KMS-11 (cell line): Measurements from ENCODE around the gene HBE1.

ENCODE experiments used
- H2AFZ ChIP-seq: fragments of 200-600 bp; sonication (generic); 2 replicates; pipeline ENCODE4 v1.6.1; 2016; ENCODE audit warnings: antibody characterized with exemption, mixed run types, low read depth
- H3K27ac ChIP-seq: fragments of 200-600 bp; sonication (generic); 2 replicates; pipeline ENCODE4 v1.6.1; 2016; ENCODE audit warnings: mild to moderate bottlenecking, mixed run types
- H3K27me3 ChIP-seq: fragments of 200-600 bp; sonication (generic); 2 replicates; pipeline ENCODE4 v1.6.1; 2017; ENCODE audit warnings: mild to moderate bottlenecking, low read depth, mixed run types, moderate library complexity; ENCODE audit not compliant: insufficient read depth
- H3K36me3 ChIP-seq: fragments of 200-600 bp; sonication (generic); 2 replicates; pipeline ENCODE4 v1.6.1; 2017; ENCODE audit warnings: mild to moderate bottlenecking, mixed run types; ENCODE audit not compliant: insufficient read depth
- H3K4me1 ChIP-seq: fragments of 200-600 bp; sonication (generic); 2 replicates; pipeline ENCODE4 v1.6.1; 2016; ENCODE audit warnings: mild to moderate bottlenecking, low read depth, mixed run types; ENCODE audit not compliant: poor library complexity, severe bottlenecking
- H3K4me2 ChIP-seq: fragments of 200-600 bp; sonication (generic); 2 replicates; pipeline ENCODE4 v1.7.0; 2016; ENCODE audit warnings: mild to moderate bottlenecking, mixed run types
- H3K4me3 ChIP-seq: fragments of 200-600 bp; sonication (generic); IDR thresholded peaks from 2 replicates; pipeline ENCODE4 v1.6.1; 2017; ENCODE audit warnings: low read depth, low read length, mixed read lengths; ENCODE audit not compliant: insufficient read depth
- H3K79me2 ChIP-seq: fragments of 200-600 bp; sonication (generic); 2 replicates; pipeline ENCODE4 v1.6.1; 2016; ENCODE audit warnings: low read depth, mixed run types; ENCODE audit not compliant: insufficient read depth
- H3K9ac ChIP-seq: fragments of 200-600 bp; sonication (generic); 2 replicates; pipeline ENCODE4 v1.6.1; 2016; ENCODE audit warnings: mild to moderate bottlenecking, mixed run types
- H4K20me1 ChIP-seq: fragments of 200-600 bp; sonication (generic); 2 replicates; pipeline ENCODE4 v1.6.1; 2016; ENCODE audit warnings: mild to moderate bottlenecking, mixed run types; ENCODE audit not compliant: insufficient read depth
- TF ChIP-seq, protein P1 (sequence below): fragments of 200-600 bp; sonication (generic); conservative IDR thresholded peaks from 2 replicates; pipeline ENCODE4 v1.6.1; 2017; ENCODE audit warnings: low read depth, mild to moderate bottlenecking, antibody characterized with exemption, low read length, moderate library complexity, mixed read lengths

HBE1 gene

DNA sequence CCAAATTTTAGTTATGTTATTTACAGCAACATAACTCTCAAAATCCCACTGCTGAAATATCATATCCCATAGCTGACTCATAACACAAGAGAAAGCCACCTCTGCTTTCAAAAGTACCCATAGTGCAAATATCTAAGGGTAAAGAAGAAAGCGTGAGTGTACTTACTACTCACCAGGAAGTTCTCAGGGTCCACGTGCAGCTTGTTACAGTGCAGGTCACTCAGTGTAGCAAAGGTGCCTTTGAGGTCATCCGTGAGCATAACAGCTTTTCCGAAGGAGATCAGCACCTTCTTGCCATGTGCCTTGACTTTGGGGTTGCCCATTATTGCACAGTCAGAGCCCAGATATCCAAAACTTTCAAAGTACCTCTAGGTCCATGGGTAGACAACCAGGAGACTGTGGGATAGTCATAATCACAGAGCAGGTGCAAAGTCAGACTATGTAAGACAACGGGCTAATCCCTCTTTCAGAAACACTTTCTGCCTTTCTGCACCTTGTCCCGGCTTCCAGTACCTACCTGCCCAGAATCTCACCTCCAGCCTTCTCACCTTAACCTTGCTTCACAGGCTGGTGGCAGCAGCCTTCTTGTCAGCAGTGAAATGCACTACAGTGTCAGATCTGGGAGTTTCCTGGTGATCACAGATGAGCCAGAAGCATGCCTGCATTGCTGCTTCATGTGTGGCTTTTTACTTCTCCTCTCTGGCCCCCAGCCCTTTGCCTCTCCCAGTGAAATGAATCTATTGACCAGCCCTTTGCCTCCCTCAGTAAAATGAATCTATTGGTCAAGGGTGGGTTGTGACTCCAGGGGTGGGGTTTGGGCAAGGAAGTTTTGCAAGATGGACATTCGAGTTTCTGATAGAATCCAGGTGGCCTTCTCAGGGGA is 26.6 kb downstream of the HBE1 start:
- H3K36me3 ChIP-seq: no peaks in the 10 kb centered on the region
- no peak overlapping the region for H3K9ac ChIP-seq
- no peaks in the 10 kb centered on the region for H4K20me1 ChIP-seq
- peaks cover 8% of the 10 kb centered on the region for H3K4me1 ChIP-seq
- no peak overlapping the region for H3K27ac ChIP-seq
- no peaks in the 10 kb centered on the region for H3K27me3 ChIP-seq
- no peak overlapping the region for H3K4me2 ChIP-seq
- H3K79me2 ChIP-seq: no peaks in the 10 kb centered on the region
- TF ChIP-seq, protein P1, sequence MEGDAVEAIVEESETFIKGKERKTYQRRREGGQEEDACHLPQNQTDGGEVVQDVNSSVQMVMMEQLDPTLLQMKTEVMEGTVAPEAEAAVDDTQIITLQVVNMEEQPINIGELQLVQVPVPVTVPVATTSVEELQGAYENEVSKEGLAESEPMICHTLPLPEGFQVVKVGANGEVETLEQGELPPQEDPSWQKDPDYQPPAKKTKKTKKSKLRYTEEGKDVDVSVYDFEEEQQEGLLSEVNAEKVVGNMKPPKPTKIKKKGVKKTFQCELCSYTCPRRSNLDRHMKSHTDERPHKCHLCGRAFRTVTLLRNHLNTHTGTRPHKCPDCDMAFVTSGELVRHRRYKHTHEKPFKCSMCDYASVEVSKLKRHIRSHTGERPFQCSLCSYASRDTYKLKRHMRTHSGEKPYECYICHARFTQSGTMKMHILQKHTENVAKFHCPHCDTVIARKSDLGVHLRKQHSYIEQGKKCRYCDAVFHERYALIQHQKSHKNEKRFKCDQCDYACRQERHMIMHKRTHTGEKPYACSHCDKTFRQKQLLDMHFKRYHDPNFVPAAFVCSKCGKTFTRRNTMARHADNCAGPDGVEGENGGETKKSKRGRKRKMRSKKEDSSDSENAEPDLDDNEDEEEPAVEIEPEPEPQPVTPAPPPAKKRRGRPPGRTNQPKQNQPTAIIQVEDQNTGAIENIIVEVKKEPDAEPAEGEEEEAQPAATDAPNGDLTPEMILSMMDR: no peak
- no peak overlapping the region for H3K4me3 ChIP-seq
- no peak overlapping the region for H2AFZ ChIP-seq

DNA sequence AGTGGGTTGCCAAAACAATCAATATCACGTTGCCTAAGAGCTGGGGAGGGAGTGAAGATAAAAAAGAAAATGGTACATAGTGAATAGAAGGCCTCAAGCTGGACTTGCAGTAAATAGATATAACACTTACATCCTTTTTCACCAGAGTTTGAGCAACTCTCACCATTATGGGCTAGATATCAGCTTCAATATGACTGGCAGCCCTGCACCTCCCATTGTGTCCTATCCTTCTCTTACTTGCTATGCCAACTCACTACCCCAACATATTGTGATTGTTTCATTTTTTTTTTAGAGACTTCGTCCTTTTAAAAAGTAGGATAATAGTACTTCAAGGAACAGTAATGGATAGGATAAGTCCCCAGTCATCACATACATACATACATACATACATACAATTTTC is 27.5 kb downstream of the HBE1 start:
- no peaks in the 10 kb centered on the region for H3K27me3 ChIP-seq
- H3K4me1 ChIP-seq: peaks cover 8% of the 10 kb centered on the region
- H3K27ac ChIP-seq: no peak overlapping the region
- no peaks in the 10 kb centered on the region for H3K36me3 ChIP-seq
- no peak overlapping the region for H2AFZ ChIP-seq
- no peak overlapping the region for H3K4me3 ChIP-seq
- H3K9ac ChIP-seq: no peak overlapping the region
- no peaks in the 10 kb centered on the region for H3K79me2 ChIP-seq
- H4K20me1 ChIP-seq: no peaks in the 10 kb centered on the region
- H3K4me2 ChIP-seq: no peak overlapping the region
- TF ChIP-seq, protein P1: no peak

DNA sequence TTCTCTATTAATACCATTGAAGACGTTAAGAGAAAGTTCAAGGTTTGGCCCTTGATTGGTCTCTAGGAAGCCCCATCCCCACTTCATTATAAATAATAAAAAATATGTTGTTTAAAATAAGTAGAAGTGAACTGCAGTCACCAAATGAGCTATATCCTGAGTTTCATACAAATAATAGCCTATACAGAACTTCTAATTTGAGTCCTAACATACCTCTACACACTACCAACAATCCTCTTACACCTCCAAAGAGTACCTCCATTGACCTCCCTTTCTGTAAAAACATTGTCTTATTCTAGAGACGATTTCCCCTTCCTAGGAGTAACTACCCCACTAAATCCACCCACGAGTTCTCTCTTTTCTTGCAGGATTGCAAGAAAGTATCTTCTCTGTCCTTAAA is 28.3 kb downstream of the HBE1 start:
- Histone ChIP-seq H3K36me3 (no peaks in the 10 kb centered on the region), H3K27ac (no peak overlapping the region), H4K20me1 (no peaks in the 10 kb centered on the region), H3K4me2 (no peak overlapping the region), H3K79me2 (no peaks in the 10 kb centered on the region), H2AFZ (no peak overlapping the region), H3K9ac (no peak overlapping the region), H3K4me3 (no peak overlapping the region), H3K4me1 (peaks cover 8% of the 10 kb centered on the region), H3K27me3 (no peaks in the 10 kb centered on the region)
- TF ChIP-seq, protein P1: no peak

DNA sequence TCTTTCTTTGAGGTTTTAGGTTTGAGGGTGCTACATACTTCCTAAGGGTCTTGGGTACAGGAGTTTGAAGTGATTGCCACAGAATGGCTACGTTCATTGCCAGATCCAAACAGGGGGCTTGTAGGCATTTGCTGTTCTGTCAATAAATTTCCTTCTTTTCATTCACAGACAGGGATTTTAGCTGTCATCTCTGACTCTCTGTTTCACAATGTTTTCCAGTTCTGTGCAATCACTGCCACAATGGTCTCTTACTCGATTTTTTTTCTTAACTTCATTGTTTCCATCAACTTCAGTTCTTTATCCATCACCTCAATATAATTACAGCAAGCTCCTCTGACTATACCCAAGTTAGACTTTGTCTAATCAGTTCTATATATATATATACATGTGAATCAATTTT is 29.3 kb downstream of the HBE1 start:
- H3K79me2 ChIP-seq: no peaks in the 10 kb centered on the region
- H2AFZ ChIP-seq: no peak overlapping the region
- H3K27ac ChIP-seq: no peak overlapping the region
- H3K4me1 ChIP-seq: peaks cover 14% of the 10 kb centered on the region
- no peaks in the 10 kb centered on the region for H3K27me3 ChIP-seq
- H3K9ac ChIP-seq: no peak overlapping the region
- TF ChIP-seq, protein P1: no peak
- H3K36me3 ChIP-seq: no peaks in the 10 kb centered on the region
- H4K20me1 ChIP-seq: no peaks in the 10 kb centered on the region
- H3K4me3 ChIP-seq: no peak overlapping the region
- no peak overlapping the region for H3K4me2 ChIP-seq
